WERI-Rb-1 (cell line): Measurements from ENCODE around the gene GYPC.

Source experiments
- DNase-seq: peaks from one replicate; pipeline ENCODE4 v3.0.0-alpha.2; 2020
- H3K27ac ChIP-seq: fragments of 250-450 bp; sonication (Bioruptor Pico); 2 replicates; pipeline ENCODE4 v1.5.1; 2020; ENCODE audit warnings: mild to moderate bottlenecking, moderate library complexity
- H3K27me3 ChIP-seq: fragments of 250-450 bp; sonication (Bioruptor Pico); 2 replicates; pipeline ENCODE4 v1.5.1; 2021; ENCODE audit warnings: mild to moderate bottlenecking, low read depth, moderate library complexity; ENCODE audit not compliant: insufficient read depth, severe bottlenecking
- H3K36me3 ChIP-seq: fragments of 250-450 bp; sonication (Bioruptor Pico); 2 replicates; pipeline ENCODE4 v1.5.1; 2020; ENCODE audit warnings: mild to moderate bottlenecking, moderate library complexity
- H3K4me3 ChIP-seq: 2 replicates; pipeline ENCODE4 v1.5.1; 2011; ENCODE audit warnings: low read depth, mild to moderate bottlenecking, control low read depth, low read length
- H3K9me3 ChIP-seq: fragments of 250-450 bp; sonication (Bioruptor Pico); 2 replicates; pipeline ENCODE4 v1.5.1; 2021; ENCODE audit warnings: mild to moderate bottlenecking, moderate library complexity; ENCODE audit not compliant: severe bottlenecking
- CTCF ChIP-seq: IDR thresholded peaks from 2 replicates; pipeline ENCODE4 v1.5.1; 2011; ENCODE audit warnings: low read depth, mild to moderate bottlenecking, control low read depth, inconsistent platforms, low read length

The GYPC gene

GRCh38 chr2:126679094-126679713, 23.2 kb downstream of the GYPC start:
- TF ChIP-seq CTCF = no peak

GRCh38 chr2:126681505-126681904, 25.5 kb downstream of the GYPC start:
- H3K9me3 ChIP-seq = peaks cover 4% of the 10 kb centered on the region
- H3K36me3 ChIP-seq = no peaks in the 10 kb centered on the region
- peaks cover 52% of the 10 kb centered on the region for H3K27me3 ChIP-seq
- H3K27ac ChIP-seq = no peak overlapping the region
- H3K4me3 ChIP-seq = no peak overlapping the region
- no peak for TF ChIP-seq CTCF
- DNase-seq = no peak

More at GRCh38 chr2:126679094-126679713, 23.2 kb downstream of the GYPC start:
- Histone ChIP-seq H3K9me3 (peaks cover 17% of the 10 kb centered on the region), H3K27ac (no peak overlapping the region), H3K27me3 (peaks cover 52% of the 10 kb centered on the region), H3K4me3 (no peak overlapping the region), H3K36me3 (no peaks in the 10 kb centered on the region)
- DNase-seq = no peak

GRCh38 chr2:126685629-126686028, 29.7 kb downstream of the GYPC start:
- no peak overlapping the region for H3K4me3 ChIP-seq
- no peak for DNase-seq
- H3K27ac ChIP-seq = no peak overlapping the region
- H3K27me3 ChIP-seq = peaks cover 51% of the 10 kb centered on the region
- no peaks in the 10 kb centered on the region for H3K9me3 ChIP-seq
- H3K36me3 ChIP-seq = no peaks in the 10 kb centered on the region
- TF ChIP-seq CTCF = no peak

GRCh38 chr2:126686286-126686685, 30.3 kb downstream of the GYPC start:
- H3K36me3 ChIP-seq = no peaks in the 10 kb centered on the region
- no peak for DNase-seq
- peaks cover 46% of the 10 kb centered on the region for H3K27me3 ChIP-seq
- TF ChIP-seq CTCF = no peak
- no peaks in the 10 kb centered on the region for H3K9me3 ChIP-seq
- no peak overlapping the region for H3K4me3 ChIP-seq
- H3K27ac ChIP-seq = no peak overlapping the region

GRCh38 chr2:126686841-126687485, 31.0 kb downstream of the GYPC start:
- no peak overlapping the region for H3K27ac ChIP-seq
- peaks cover 44% of the 10 kb centered on the region for H3K27me3 ChIP-seq
- no peak for DNase-seq
- no peak for TF ChIP-seq CTCF
- H3K36me3 ChIP-seq = no peaks in the 10 kb centered on the region
- H3K4me3 ChIP-seq = no peak overlapping the region
- no peaks in the 10 kb centered on the region for H3K9me3 ChIP-seq
